ENCODE results near the gene FAM200A. TPM values are rescaled to one million over a fixed set of nuclear protein-coding genes. Genes with fewer than 3 reads are reported as not detected.
A peak's percentile ranks its signal among the peaks of the same experiment; 100 is the strongest.
"Not testable (repeated sequence)": the region's sequence is repeated elsewhere in the genome, so short reads cannot be mapped to it uniquely, and the experiment has no call there.

The FAM200A gene
- total RNA-seq, 4 donors from 2014 or later, result 4.8 to 8.8 (median 5.6) TPM

GRCh38 chr7:99573257-99573656, 21.3 kb upstream of the FAM200A start:
- no peaks in the 10 kb centered on the region for H3K9me3 ChIP-seq
- no peak overlapping the region for H3K27ac ChIP-seq
- H3K36me3 ChIP-seq, result peaks cover 0 to 61% (median 0%) of the 10 kb centered on the region in 3 donors
- no peak for DNase-seq (ENCODE audit: low spot score in 2 of 2)
- no peaks in the 10 kb centered on the region for H3K27me3 ChIP-seq
- H3K4me1 ChIP-seq, result no peaks in the 10 kb centered on the region
- TF ChIP-seq POLR2A (IDR thresholded peaks at IDR 0.05) (no peak), EP300 (IDR thresholded peaks at IDR 0.05) (no peak), CTCF (IDR thresholded peaks at IDR 0.05) (no peak)
- 69 to 75% methylated on average over 1 of the region's 1 CpG for WGBS, 2 donors
- no peak overlapping the region for H3K4me3 ChIP-seq

DNA sequence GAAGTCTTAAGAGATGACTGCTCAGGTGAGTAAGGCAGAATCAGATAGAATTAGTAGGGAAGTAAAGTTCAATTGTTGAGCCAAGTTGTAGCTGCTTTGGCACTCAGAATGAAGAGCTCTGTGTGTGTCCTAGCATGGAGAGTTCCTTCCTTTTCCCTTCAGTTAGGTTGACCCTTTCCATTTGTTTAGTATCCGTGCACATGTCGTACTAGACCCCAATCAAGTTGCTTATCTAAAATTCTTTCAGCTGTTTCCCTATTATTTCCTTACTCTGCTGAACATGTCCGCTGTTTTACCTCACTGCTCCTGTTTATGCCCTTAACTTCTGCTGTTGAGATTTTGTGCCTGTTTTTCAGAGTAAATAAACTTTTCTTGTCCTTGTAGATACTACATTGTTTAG, 19.9 kb upstream of the FAM200A start:
- Histone ChIP-seq H3K9me3 (no peaks in the 10 kb centered on the region), H3K27ac (no peak overlapping the region), H3K4me3 (no peak overlapping the region), H3K4me1 (no peaks in the 10 kb centered on the region), H3K36me3 (peaks cover 0 to 66% (median 0%) of the 10 kb centered on the region in 3 donors), H3K27me3 (no peaks in the 10 kb centered on the region)
- no peak for DNase-seq (ENCODE audit: low spot score in 2 of 2)
- 94 to 95% methylated on average over 3 of the region's 3 CpGs for WGBS, 2 donors
- TF ChIP-seq POLR2A (IDR thresholded peaks at IDR 0.05) (no peak), EP300 (IDR thresholded peaks at IDR 0.05) (no peak), CTCF (IDR thresholded peaks at IDR 0.05) (no peak)

DNA sequence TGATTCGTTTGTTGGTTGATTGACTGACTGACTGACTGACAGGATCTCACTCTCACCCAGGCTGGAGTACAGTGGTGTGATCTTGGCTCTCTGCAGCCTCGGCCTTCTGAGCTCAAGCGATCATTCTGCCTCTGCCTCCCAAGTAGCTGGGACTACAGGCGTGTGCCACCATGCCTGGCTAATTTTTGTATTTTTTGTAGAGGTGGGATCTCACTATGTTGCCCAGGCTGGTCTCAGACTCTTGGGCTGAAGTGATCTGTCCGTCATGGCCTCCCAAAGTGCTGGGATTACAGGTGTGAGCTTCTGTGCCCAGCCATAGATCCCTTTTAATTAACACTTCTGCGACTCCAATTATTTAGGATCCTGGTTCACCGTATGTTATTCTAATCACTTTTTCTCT, 16.9 kb upstream of the FAM200A start:
- peaks cover 3 to 83% (median 3%) of the 10 kb centered on the region in 3 donors for H3K36me3 ChIP-seq
- not testable (repeated sequence) for H3K4me1 ChIP-seq; H3K4me3 ChIP-seq; H3K27me3 ChIP-seq; H3K27ac ChIP-seq; DNase-seq (ENCODE audit: low spot score in 2 of 2); H3K9me3 ChIP-seq
- 92 to 98% methylated on average over 7 of the region's 7 CpGs for WGBS, 2 donors

DNA sequence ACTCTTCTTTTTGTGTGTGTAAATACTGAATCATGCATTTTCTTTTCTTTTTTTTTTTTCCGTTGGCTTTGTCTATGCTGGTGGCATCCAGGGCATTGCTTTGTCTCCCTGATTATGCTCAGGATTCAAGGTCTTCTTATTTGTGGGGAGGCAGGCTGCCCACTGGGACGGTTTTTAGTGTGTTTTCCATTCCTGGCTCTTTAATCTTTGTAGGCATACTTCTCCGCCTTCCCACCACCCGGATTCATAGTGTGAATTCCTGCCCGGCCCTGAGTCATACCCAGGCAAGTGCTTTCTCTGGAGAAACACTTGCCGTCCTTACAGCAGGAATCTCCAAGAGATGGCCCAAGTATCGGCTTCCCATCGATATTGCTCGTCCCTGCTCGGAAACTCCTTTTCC, 11.7 kb upstream of the FAM200A start:
- Histone ChIP-seq H3K36me3 (peaks cover 5 to 73% (median 14%) of the 10 kb centered on the region in 3 donors), H3K4me3 (no peak overlapping the region), H3K4me1 (peaks cover 0 to 40% (median 11%) of the 10 kb centered on the region in 4 donors), H3K27me3 (no peaks in the 10 kb centered on the region), H3K27ac (no peak overlapping the region), H3K9me3 (no peaks in the 10 kb centered on the region)
- no peak for DNase-seq (ENCODE audit: low spot score in 2 of 2)
- 87 to 88% methylated on average over 10 of the region's 10 CpGs for WGBS, 2 donors
- TF ChIP-seq POLR2A (IDR thresholded peaks at IDR 0.05) (no peak), EP300 (IDR thresholded peaks at IDR 0.05) (no peak), CTCF (IDR thresholded peaks at IDR 0.05) (no peak)

- H3K36me3 ChIP-seq, result peaks cover 5 to 67% (median 14%) of the 10 kb centered on the region in 3 donors
Measured at GRCh38 chr7:99562832-99563231, 10.9 kb upstream of the FAM200A start.

More at GRCh38 chr7:99562832-99563231, 10.9 kb upstream of the FAM200A start:
- Histone ChIP-seq H3K4me1 (peaks cover 0 to 40% (median 11%) of the 10 kb centered on the region in 4 donors), H3K4me3 (no peak overlapping the region), H3K9me3 (no peaks in the 10 kb centered on the region), H3K27me3 (no peaks in the 10 kb centered on the region), H3K27ac (peak overlapping the region in 1 of 4 donors; percentile 1)
- WGBS, 2 donors, result 34 to 49% methylated on average over 2 of the region's 2 CpGs
- DNase-seq (ENCODE audit: low spot score in 2 of 2), result no peak
- TF ChIP-seq POLR2A (IDR thresholded peaks at IDR 0.05) (no peak), EP300 (IDR thresholded peaks at IDR 0.05) (no peak), CTCF (IDR thresholded peaks at IDR 0.05) (no peak)

All from tibial nerve (tissue), 4 donors.